HEK293 (cell line): Measurements from ENCODE around the gene PFKL.

ENCODE experiments used
- ELK4 ChIP-seq: IDR thresholded peaks from 2 replicates; pipeline ENCODE4 v1.6.1; 2011; ENCODE audit warnings: mild to moderate bottlenecking, low read depth, low read length, borderline replicate concordance
- MYNN ChIP-seq: fragments of 450-650 bp; formaldehyde crosslinking; IDR thresholded peaks from 2 replicates; pipeline ENCODE4 v1.5.1; 2016; ENCODE audit warnings: missing biosample characterization, missing genetic modification characterization, borderline replicate concordance
- SETDB1 ChIP-seq: IDR thresholded peaks from one replicate; pipeline ENCODE4 v1.6.1; 2017; ENCODE audit warnings: mild to moderate bottlenecking, low read length, moderate library complexity, mixed read lengths; ENCODE audit not compliant: insufficient read length
- TCF7L2 ChIP-seq: IDR thresholded peaks from 2 replicates; pipeline ENCODE4 v1.6.1; 2011; ENCODE audit warnings: low read depth, mild to moderate bottlenecking, inconsistent platforms, low read length, moderate library complexity, borderline replicate concordance
- YY1 ChIP-seq: fragments of 450-650 bp; formaldehyde crosslinking; IDR thresholded peaks from 2 replicates; pipeline ENCODE4 v1.5.1; 2018; ENCODE audit warnings: missing biosample characterization, missing genetic modification characterization
- ZNF266 ChIP-seq: fragments of 450-650 bp; formaldehyde crosslinking; IDR thresholded peaks from 2 replicates; pipeline ENCODE4 v1.5.1; 2016; ENCODE audit warnings: missing biosample characterization, missing genetic modification characterization, low read depth
- ZNF274 ChIP-seq, 2 experiments: fragments of 200-500 bp in 1 of 2; fragments of 450-650 bp in 1 of 2; sonication (Bioruptor generic) in 1 of 2; formaldehyde crosslinking in 1 of 2; IDR thresholded peaks; 2 replicates each; pipeline versions ENCODE4 v1.5.1 to v1.6.1; 2014 to 2016; ENCODE audit warnings: borderline replicate concordance in 1 of 2, inconsistent platforms in 1 of 2, low read length in 1 of 2, missing biosample characterization in 1 of 2, missing genetic modification characterization in 1 of 2
- ZNF324 ChIP-seq: fragments of 450-650 bp; formaldehyde crosslinking; IDR thresholded peaks from 2 replicates; pipeline ENCODE4 v1.5.1; 2016; ENCODE audit warnings: missing biosample characterization, missing genetic modification characterization
- ZNF560 ChIP-seq: fragments of 450-650 bp; formaldehyde crosslinking; IDR thresholded peaks from 2 replicates; pipeline ENCODE4 v1.5.1; 2017; ENCODE audit warnings: missing biosample characterization, missing genetic modification characterization, borderline replicate concordance
- ZSCAN23 ChIP-seq: fragments of 450-650 bp; formaldehyde crosslinking; IDR thresholded peaks from 2 replicates; pipeline ENCODE4 v1.5.1; 2016; ENCODE audit warnings: missing biosample characterization, missing genetic modification characterization
- TF ChIP-seq, protein P1 (sequence below): fragments of 450-650 bp; formaldehyde crosslinking; IDR thresholded peaks from 2 replicates; pipeline ENCODE4 v1.5.1; 2016; ENCODE audit warnings: missing biosample characterization, missing genetic modification characterization

DNA sequence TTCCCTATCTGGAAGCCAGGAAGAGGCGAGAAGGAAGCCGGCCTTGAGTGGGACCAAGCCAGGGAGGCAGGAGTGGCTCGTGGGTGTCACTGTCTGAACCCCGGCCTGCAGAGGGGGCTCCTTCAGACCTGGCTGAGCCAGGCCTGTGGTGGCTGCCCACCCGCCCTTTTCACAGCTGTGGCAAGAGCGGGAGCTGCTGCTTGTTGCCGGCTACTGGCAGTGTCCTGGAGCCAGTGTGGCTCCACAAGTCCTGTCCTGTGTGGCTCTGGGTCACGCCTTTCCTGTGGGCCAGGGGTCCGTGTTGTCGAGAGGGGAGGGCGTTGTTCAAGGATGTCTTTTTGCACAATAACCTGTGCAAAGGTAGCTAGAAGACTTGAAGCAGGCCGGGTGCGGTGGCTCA, 1.3 kb downstream of the PFKL start:
- TF ChIP-seq ZNF266 (no peak), ZSCAN23 (tag by site-specific recombination) (no peak), ZNF274 (IDR thresholded peaks at IDR 0.05; ENCODE audit: low read length) (no peak), ZNF274 (tag by site-specific recombination; IDR thresholded peaks at IDR 0.05; ENCODE audit: borderline replicate concordance) (no peak), YY1 (tag by site-specific recombination) (no peak), ELK4 (no peak), MYNN (tag by site-specific recombination) (no peak), SETDB1 (no peak), ZNF324 (no peak), ZNF560 (tag by site-specific recombination) (no peak), TCF7L2 (no peak)
- TF ChIP-seq, protein P1, sequence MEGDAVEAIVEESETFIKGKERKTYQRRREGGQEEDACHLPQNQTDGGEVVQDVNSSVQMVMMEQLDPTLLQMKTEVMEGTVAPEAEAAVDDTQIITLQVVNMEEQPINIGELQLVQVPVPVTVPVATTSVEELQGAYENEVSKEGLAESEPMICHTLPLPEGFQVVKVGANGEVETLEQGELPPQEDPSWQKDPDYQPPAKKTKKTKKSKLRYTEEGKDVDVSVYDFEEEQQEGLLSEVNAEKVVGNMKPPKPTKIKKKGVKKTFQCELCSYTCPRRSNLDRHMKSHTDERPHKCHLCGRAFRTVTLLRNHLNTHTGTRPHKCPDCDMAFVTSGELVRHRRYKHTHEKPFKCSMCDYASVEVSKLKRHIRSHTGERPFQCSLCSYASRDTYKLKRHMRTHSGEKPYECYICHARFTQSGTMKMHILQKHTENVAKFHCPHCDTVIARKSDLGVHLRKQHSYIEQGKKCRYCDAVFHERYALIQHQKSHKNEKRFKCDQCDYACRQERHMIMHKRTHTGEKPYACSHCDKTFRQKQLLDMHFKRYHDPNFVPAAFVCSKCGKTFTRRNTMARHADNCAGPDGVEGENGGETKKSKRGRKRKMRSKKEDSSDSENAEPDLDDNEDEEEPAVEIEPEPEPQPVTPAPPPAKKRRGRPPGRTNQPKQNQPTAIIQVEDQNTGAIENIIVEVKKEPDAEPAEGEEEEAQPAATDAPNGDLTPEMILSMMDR: peak; percentile 9; the same call in 1 of the 2 replicates
